IMR-90 (cell line): ENCODE data around the gene SLC4A1AP. TPM values are rescaled to one million over a fixed set of nuclear protein-coding genes. Genes with fewer than 3 reads are reported as not detected.

Experiments used
- ATAC-seq: fragments of 200-7000 bp; cut with Tn5 transposase; 2 replicates; pipeline ENCODE4 v1.9.1; 2020; ENCODE audit warnings: low read depth, mild to moderate bottlenecking, moderate library complexity
- BruUV-seq: library from RNA; stranded (reverse); fragments of 400-500 nt; replicated peaks from 2 replicates; lab custom pipeline; 2021; lab: Mats Ljungman, UMichigan
- CTCF ChIA-PET: fragments of 300-600 bp; formaldehyde crosslinking; extraction: SDS; loops from one replicate; lab custom pipeline; 2021; ENCODE audit warnings: antibody characterized with exemption; lab: Yijun Ruan, JAX
- POLR2A ChIA-PET: fragments of 300-600 bp; sonication (Branson Sonifier 250); formaldehyde crosslinking; loops from one replicate; lab custom pipeline; 2022; ENCODE audit warnings: antibody characterized with exemption; ENCODE audit not compliant: unreplicated experiment; lab: Charles Lee
- DNase-seq: peaks from one replicate; pipeline ENCODE4 v3.0.0; 2013
- H2AFZ ChIP-seq: replicated peaks from 2 replicates; pipeline ENCODE3; 2013; ENCODE audit warnings: low read length, mild to moderate bottlenecking; ENCODE audit not compliant: poor library complexity
- H2AK5ac ChIP-seq: 2 replicates; pipeline ENCODE4 v1.6.1; 2013; ENCODE audit warnings: low read depth, low read length, inconsistent platforms
- H2AK9ac ChIP-seq: replicated peaks from 2 replicates; pipeline ENCODE3; 2013; ENCODE audit warnings: mild to moderate bottlenecking, low read depth, low read length, moderate library complexity; ENCODE audit not compliant: poor library complexity
- H2BK120ac ChIP-seq: 2 replicates; pipeline ENCODE4 v1.6.1; 2013; ENCODE audit warnings: low read depth, low read length, inconsistent platforms
- H2BK15ac ChIP-seq: 3 replicates; pipeline ENCODE4 v1.6.1; 2013; ENCODE audit warnings: low read depth, low read length, inconsistent platforms
- H2BK20ac ChIP-seq: 2 replicates; pipeline ENCODE4 v1.6.1; 2013; ENCODE audit warnings: low read depth, mild to moderate bottlenecking, inconsistent platforms, low read length, moderate library complexity
- H2BK5ac ChIP-seq: 2 replicates; pipeline ENCODE4 v1.6.1; 2013; ENCODE audit warnings: mild to moderate bottlenecking, low read depth, low read length, inconsistent platforms; ENCODE audit not compliant: poor library complexity, severe bottlenecking
- H3K14ac ChIP-seq: replicated peaks from 2 replicates; pipeline ENCODE4 v1.6.1; 2013; ENCODE audit warnings: low read depth, low read length, inconsistent platforms
- H3K18ac ChIP-seq: 2 replicates; pipeline ENCODE4 v1.6.1; 2013; ENCODE audit warnings: low read depth, low read length, control low read depth
- H3K23ac ChIP-seq: 2 replicates; pipeline ENCODE4 v1.6.1; 2013; ENCODE audit warnings: low read depth, low read length, inconsistent platforms
- H3K27ac ChIP-seq: 2 replicates; pipeline ENCODE4 v1.5.1; 2013; ENCODE audit warnings: mild to moderate bottlenecking, control low read depth, low read length; ENCODE audit not compliant: insufficient read depth
- H3K27me3 ChIP-seq: 2 replicates; pipeline ENCODE4 v1.6.1; 2013; ENCODE audit warnings: low read length; ENCODE audit not compliant: control insufficient read depth, insufficient read depth
- H3K36me3 ChIP-seq: 2 replicates; pipeline ENCODE4 v1.6.1; 2013; ENCODE audit warnings: low read length, mixed read lengths; ENCODE audit not compliant: control insufficient read depth, insufficient read depth
- H3K4ac ChIP-seq: 2 replicates; pipeline ENCODE4 v1.6.1; 2013; ENCODE audit warnings: low read depth, low read length, inconsistent platforms
- H3K4me1 ChIP-seq: 2 replicates; pipeline ENCODE4 v1.6.1; 2013; ENCODE audit warnings: low read length, mixed read lengths; ENCODE audit not compliant: control insufficient read depth, insufficient read depth
- H3K4me2 ChIP-seq: 2 replicates; pipeline ENCODE4 v1.6.1; 2013; ENCODE audit warnings: low read depth, mild to moderate bottlenecking, control low read depth, low read length, moderate library complexity
- H3K4me3 ChIP-seq: 2 replicates; pipeline ENCODE4 v1.5.1; 2013; ENCODE audit warnings: low read depth, mild to moderate bottlenecking, control low read depth, low read length, moderate library complexity; ENCODE audit not compliant: insufficient read depth
- H3K56ac ChIP-seq: 2 replicates; pipeline ENCODE4 v1.6.1; 2013; ENCODE audit warnings: low read length, inconsistent platforms; ENCODE audit not compliant: insufficient read depth; ENCODE audit errors: extremely low read depth
- H3K79me1 ChIP-seq, 2 experiments: 2 replicates each; pipeline ENCODE4 v1.6.1; 2013; ENCODE audit warnings: low read length in 2 of 2, inconsistent platforms in 1 of 2, low read depth in 1 of 2
- H3K9ac ChIP-seq: 2 replicates; pipeline ENCODE4 v1.6.1; 2013; ENCODE audit warnings: low read depth, low read length, control low read depth
- H3K9me1 ChIP-seq: 2 replicates; pipeline ENCODE4 v1.6.1; 2013; ENCODE audit warnings: low read length, inconsistent platforms; ENCODE audit not compliant: insufficient read depth
- H3K9me3 ChIP-seq: 2 replicates; pipeline ENCODE4 v1.6.1; 2013; ENCODE audit warnings: low read length; ENCODE audit not compliant: control insufficient read depth, insufficient read depth
- H4K20me1 ChIP-seq: 2 replicates; pipeline ENCODE4 v1.6.1; 2013; ENCODE audit warnings: low read length, inconsistent platforms; ENCODE audit not compliant: insufficient read depth
- H4K5ac ChIP-seq: 2 replicates; pipeline ENCODE4 v1.6.1; 2013; ENCODE audit warnings: mild to moderate bottlenecking, low read depth, low read length, control low read depth
- H4K8ac ChIP-seq, 2 experiments: 2 replicates each; pipeline ENCODE4 v1.6.1; 2013; ENCODE audit warnings: low read depth in 2 of 2, low read length in 2 of 2, control low read depth in 1 of 2, inconsistent platforms in 1 of 2
- H4K91ac ChIP-seq: 2 replicates; pipeline ENCODE4 v1.6.1; 2013; ENCODE audit warnings: low read depth, low read length, inconsistent platforms; ENCODE audit not compliant: insufficient read depth
- BHLHE40 ChIP-seq: fragments of 150-350 bp; IDR thresholded peaks from 2 replicates; pipeline ENCODE4 v1.6.1; 2016; ENCODE audit warnings: mild to moderate bottlenecking, low read depth, low read length
- CEBPB ChIP-seq: IDR thresholded peaks from 2 replicates; pipeline ENCODE4 v1.6.1; 2012; ENCODE audit warnings: low read depth, low read length, improper control_type of control experiment
- CHD1 ChIP-seq: IDR thresholded peaks from 2 replicates; pipeline ENCODE4 v1.6.1; 2012; ENCODE audit warnings: low read depth, low read length, improper control_type of control experiment
- CTCF ChIP-seq: conservative IDR thresholded peaks from 2 replicates; pipeline ENCODE4 v1.5.1; 2012; ENCODE audit warnings: mild to moderate bottlenecking, low read depth, low read length, improper control_type of control experiment
- FOS ChIP-seq: fragments of 150-350 bp; IDR thresholded peaks from 2 replicates; pipeline ENCODE4 v1.6.1; 2016; ENCODE audit warnings: low read depth, low read length
- MAFK ChIP-seq: IDR thresholded peaks from 2 replicates; pipeline ENCODE4 v1.6.1; 2012; ENCODE audit warnings: low read depth, low read length, improper control_type of control experiment
- MAZ ChIP-seq: IDR thresholded peaks from 2 replicates; pipeline ENCODE4 v1.6.1; 2012; ENCODE audit warnings: low read depth, mild to moderate bottlenecking, low read length, improper control_type of control experiment, moderate library complexity, borderline replicate concordance
- MXI1 ChIP-seq: IDR thresholded peaks from 2 replicates; pipeline ENCODE4 v1.6.1; 2012; ENCODE audit warnings: low read depth, mild to moderate bottlenecking, low read length, moderate library complexity, borderline replicate concordance
- NFE2L2 ChIP-seq: fragments of 150-350 bp; IDR thresholded peaks from 2 replicates; pipeline ENCODE4 v1.6.1; 2016; ENCODE audit warnings: low read depth, mild to moderate bottlenecking, low read length
- POLR2A ChIP-seq: IDR thresholded peaks from 2 replicates; pipeline ENCODE4 v1.6.1; 2012; ENCODE audit warnings: mild to moderate bottlenecking, low read depth, low read length
- RAD21 ChIP-seq: IDR thresholded peaks from 2 replicates; pipeline ENCODE4 v1.6.1; 2012; ENCODE audit warnings: low read length, improper control_type of control experiment
- RCOR1 ChIP-seq: IDR thresholded peaks from 2 replicates; pipeline ENCODE4 v1.6.1; 2012; ENCODE audit warnings: mild to moderate bottlenecking, low read length, improper control_type of control experiment; ENCODE audit not compliant: insufficient replicate concordance
- RFX5 ChIP-seq: IDR thresholded peaks from 2 replicates; pipeline ENCODE4 v1.8.0; 2012; ENCODE audit warnings: low read depth, mild to moderate bottlenecking, low read length, moderate library complexity
- SMC3 ChIP-seq: fragments of 150-350 bp; IDR thresholded peaks from 2 replicates; pipeline ENCODE4 v1.6.1; 2016; ENCODE audit warnings: low read depth, mild to moderate bottlenecking, antibody characterized with exemption, low read length, moderate library complexity
- USF2 ChIP-seq: fragments of 150-350 bp; IDR thresholded peaks from 2 replicates; pipeline ENCODE4 v1.6.1; 2017; ENCODE audit warnings: mild to moderate bottlenecking, antibody characterized with exemption, low read length, low read depth
- WGBS, 2 experiments: methylation state at CpG; one replicate each; pipeline versions ENCODE4 v1.1.5 to v1.1.7; 2013; ENCODE audit warnings: missing lambda C conversion rate in 2 of 2; ENCODE audit not compliant: insufficient read length in 1 of 2; ENCODE audit errors: extremely low coverage in 2 of 2; 5-methylcytosine and 5-hydroxymethylcytosine counted together
- dilution Hi-C: fragments of 300-500 bp; cut with HindIII; formaldehyde crosslinking; loops from one replicate; pipeline ENCODE4 v1.14.3; 2018; ENCODE audit warnings: low sequenced_read_pairs; ENCODE audit not compliant: unreplicated experiment
- in situ Hi-C: fragments of 300-500 bp; cut with MboI; formaldehyde crosslinking; loops from 3 replicates; pipeline ENCODE4 v1.14.3; 2019; ENCODE audit warnings: low sequenced_read_pairs, inconsistent platforms, mixed read lengths
- intact Hi-C: fragments of 100-400 bp; cut with micrococcal nuclease; formaldehyde crosslinking; loops from 2 replicates; pipeline ENCODE4 v1.10.0; 2022
- polyA plus RNA-seq, 3 experiments: library from polyadenylated mRNA; depleted of rRNA; stranded (reverse); fragments of >200 nt; gene quantifications; 2 replicates each; pipeline ENCODE4 v1.2.3, GENCODE V29; 2012; ENCODE audit warnings: low replicate concordance in 1 of 3
- total RNA-seq: library from RNA; depleted of rRNA; stranded (reverse); fragments of >200 nt; gene quantifications from 2 replicates; pipeline ENCODE4 v1.2.3, GENCODE V29; 2012
- TF ChIP-seq, protein P1 (sequence below): fragments of 150-350 bp; IDR thresholded peaks from 2 replicates; pipeline ENCODE4 v1.6.1; 2016; ENCODE audit warnings: low read depth, mild to moderate bottlenecking, low read length, moderate library complexity, borderline replicate concordance

SLC4A1AP gene
- total and polyA plus RNA-seq, 2 of the 4 experiments (the other 2 are of a cell fraction), result 11.7 to 13.6 TPM

DNA sequence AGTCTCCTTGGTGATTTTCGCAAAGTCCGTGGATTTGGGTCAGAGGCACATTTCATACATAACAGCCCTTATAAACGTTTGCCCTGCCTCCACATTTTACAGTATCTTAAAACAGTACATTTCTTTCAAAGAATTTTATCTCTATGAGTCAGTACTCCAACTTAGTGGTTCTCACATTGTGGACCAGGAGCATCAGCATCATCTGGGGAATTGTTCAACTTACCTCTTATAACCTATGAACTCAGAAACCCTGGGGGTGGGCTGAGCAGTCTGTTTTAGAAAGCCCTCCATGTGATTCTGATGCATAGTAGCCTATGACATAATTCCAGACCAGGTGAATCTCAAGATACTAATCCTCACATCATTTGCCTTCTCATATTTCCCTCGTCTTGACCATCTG, 12.6 kb upstream of the SLC4A1AP start:
- no peak overlapping the region for H3K27ac ChIP-seq
- H3K4me1 ChIP-seq, result no peaks in the 10 kb centered on the region; the same call in 1 of the 2 replicates
- H2AK9ac ChIP-seq, result no peak overlapping the region
- H3K4me3 ChIP-seq, result no peak overlapping the region
- no peak overlapping the region for H3K23ac ChIP-seq
- in situ Hi-C loops (no loop called here), intact Hi-C loops (no loop called here), dilution Hi-C loops (no loop called here)
- no peaks in the 10 kb centered on the region for H3K27me3 ChIP-seq
- H2AFZ ChIP-seq, result no peak overlapping the region
- H4K20me1 ChIP-seq, result peaks cover 4% of the 10 kb centered on the region; the same call in 1 of the 2 replicates
- H3K4ac ChIP-seq, result no peak overlapping the region
- TF ChIP-seq POLR2A (no peak), RAD21 (no peak), RFX5 (no peak), FOS (no peak), NFE2L2 (no peak), CEBPB (no peak), MAFK (no peak), BHLHE40 (no peak), RCOR1 (no peak), USF2 (no peak), MAZ (no peak), CHD1 (no peak), CTCF (no peak), SMC3 (no peak), MXI1 (no peak)
- TF ChIP-seq, protein P1, sequence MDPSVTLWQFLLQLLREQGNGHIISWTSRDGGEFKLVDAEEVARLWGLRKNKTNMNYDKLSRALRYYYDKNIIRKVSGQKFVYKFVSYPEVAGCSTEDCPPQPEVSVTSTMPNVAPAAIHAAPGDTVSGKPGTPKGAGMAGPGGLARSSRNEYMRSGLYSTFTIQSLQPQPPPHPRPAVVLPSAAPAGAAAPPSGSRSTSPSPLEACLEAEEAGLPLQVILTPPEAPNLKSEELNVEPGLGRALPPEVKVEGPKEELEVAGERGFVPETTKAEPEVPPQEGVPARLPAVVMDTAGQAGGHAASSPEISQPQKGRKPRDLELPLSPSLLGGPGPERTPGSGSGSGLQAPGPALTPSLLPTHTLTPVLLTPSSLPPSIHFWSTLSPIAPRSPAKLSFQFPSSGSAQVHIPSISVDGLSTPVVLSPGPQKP, result no peak
- H2BK20ac ChIP-seq, result no peak overlapping the region
- H3K4me2 ChIP-seq, result no peak overlapping the region
- no peak overlapping the region for H2BK120ac ChIP-seq
- no peak overlapping the region for H2BK5ac ChIP-seq
- H2BK15ac ChIP-seq, result no peak overlapping the region
- no TSS peak for BruUV-seq
- H4K8ac ChIP-seq, result no peak overlapping the region
- WGBS, 2 experiments, result 100% methylated on average over 2 of the region's 4 CpGs; no CpG with 5 or more reads in 1 of the 2 experiments
- no peak overlapping the region for H3K18ac ChIP-seq
- no peaks in the 10 kb centered on the region for H3K9me3 ChIP-seq
- H3K36me3 ChIP-seq, result peaks cover 42% of the 10 kb centered on the region
- no peak overlapping the region for H3K14ac ChIP-seq
- H2AK5ac ChIP-seq, result no peak overlapping the region
- ATAC-seq, result peak; percentile 10; the same call in 1 of the 2 replicates
- no peak overlapping the region for H3K56ac ChIP-seq
- no peak overlapping the region for H3K9ac ChIP-seq
- H3K9me1 ChIP-seq, result peaks cover 5% of the 10 kb centered on the region
- peaks cover 3 to 7% of the 10 kb centered on the region in 2 experiments; a peak in 2 of 4 replicates for H3K79me1 ChIP-seq
- DNase-seq, result peak; percentile 55
- ChIA-PET CTCF (interaction anchor here (0.5 kb wide), 1 partner anchor 210 kb away, joined by 3 read pairs; no protein-coding TSS in a partner anchor), POLR2A (no interaction called here)
- H4K5ac ChIP-seq, result no peak overlapping the region
- H4K91ac ChIP-seq, result no peak overlapping the region
